NCI-H2107 treated with DMSO at 0.1 percent for 48 hours (cell line): ENCODE measurements around the gene PRR3.
"Not testable (repeated sequence)": the region's sequence is repeated elsewhere in the genome, so short reads cannot be mapped to it uniquely, and the experiment has no call there.

Experiments
- DNase-seq: peaks from one replicate; lab custom pipeline; 2025; ENCODE audit not compliant: unreplicated experiment; lab: John Stamatoyannopoulos, UW

The PRR3 gene

GRCh38 chr6:30556906-30557682, at the start of gene PRR3:
Gene PRR3 (plus strand): TSS chr6:30557295. CDS start chr6:30557345, 50 bp downstream.
- DNase-seq, result peak; percentile 44

GRCh38 chr6:30507849-30508827, 49.0 kb upstream of the PRR3 start:
- no peak for DNase-seq

GRCh38 chr6:30508890-30509736, 48.0 kb upstream of the PRR3 start:
- DNase-seq, result no peak

- DNase-seq, result no peak
Observed at GRCh38 chr6:30510419-30511168, 46.5 kb upstream of the PRR3 start.

- no peak for DNase-seq
Observed at GRCh38 chr6:30511169-30511546, 45.9 kb upstream of the PRR3 start.

GRCh38 chr6:30513451-30513850, 43.6 kb upstream of the PRR3 start:
- no peak for DNase-seq

- no peak for DNase-seq
Observed at GRCh38 chr6:30515106-30515505, 42.0 kb upstream of the PRR3 start.

GRCh38 chr6:30515944-30516753, 40.9 kb upstream of the PRR3 start:
- no peak for DNase-seq

- DNase-seq, result not testable (repeated sequence)
Observed at GRCh38 chr6:30516754-30517076, 40.4 kb upstream of the PRR3 start.

- DNase-seq, result not testable (repeated sequence)
Observed at GRCh38 chr6:30517767-30518504, 39.2 kb upstream of the PRR3 start.

GRCh38 chr6:30518505-30519145, 38.5 kb upstream of the PRR3 start:
- not testable (repeated sequence) for DNase-seq

GRCh38 chr6:30520522-30520921, 36.6 kb upstream of the PRR3 start:
- DNase-seq, result no peak

GRCh38 chr6:30521082-30521481, 36.0 kb upstream of the PRR3 start:
- DNase-seq, result not testable (repeated sequence)

- DNase-seq, result not testable (repeated sequence)
Observed at GRCh38 chr6:30521952-30522351, 35.1 kb upstream of the PRR3 start.

- DNase-seq, result not testable (repeated sequence)
Observed at GRCh38 chr6:30526444-30526843, 30.7 kb upstream of the PRR3 start.

- DNase-seq, result not testable (repeated sequence)
Observed at GRCh38 chr6:30529349-30529875, 27.7 kb upstream of the PRR3 start.

GRCh38 chr6:30530014-30530413, 27.1 kb upstream of the PRR3 start:
- no peak for DNase-seq
